H7 (cell line): Measurements from ENCODE around the gene WDR36. TPM values are rescaled to one million over a fixed set of nuclear protein-coding genes. Genes with fewer than 3 reads are reported as not detected.

Experiments
- DNase-seq: peaks from one replicate; pipeline ENCODE4 v3.0.0; 2012
- H3K27me3 ChIP-seq: 2 replicates; pipeline ENCODE4 v1.6.0; 2011; ENCODE audit warnings: mild to moderate bottlenecking, low read length; ENCODE audit not compliant: control insufficient read depth, insufficient read depth
- H3K36me3 ChIP-seq: replicated peaks from 2 replicates; pipeline ENCODE4 v1.5.1; 2011; ENCODE audit warnings: low read length; ENCODE audit not compliant: control insufficient read depth, insufficient read depth
- H3K4me3 ChIP-seq: 2 replicates; pipeline ENCODE4 v1.5.1; 2011; ENCODE audit warnings: low read depth, mild to moderate bottlenecking, control low read depth, low read length, moderate library complexity; ENCODE audit not compliant: insufficient read depth
- total RNA-seq: library from RNA; depleted of rRNA; stranded (reverse); fragments of >200 nt; shearing (Covaris generic); gene quantifications from 2 replicates; pipeline ENCODE4 v1.2.3, GENCODE V29; 2014; rRNA removed

WDR36 gene
- total RNA-seq, 1 experiment from 2014 or later: 41.5 TPM

DNA sequence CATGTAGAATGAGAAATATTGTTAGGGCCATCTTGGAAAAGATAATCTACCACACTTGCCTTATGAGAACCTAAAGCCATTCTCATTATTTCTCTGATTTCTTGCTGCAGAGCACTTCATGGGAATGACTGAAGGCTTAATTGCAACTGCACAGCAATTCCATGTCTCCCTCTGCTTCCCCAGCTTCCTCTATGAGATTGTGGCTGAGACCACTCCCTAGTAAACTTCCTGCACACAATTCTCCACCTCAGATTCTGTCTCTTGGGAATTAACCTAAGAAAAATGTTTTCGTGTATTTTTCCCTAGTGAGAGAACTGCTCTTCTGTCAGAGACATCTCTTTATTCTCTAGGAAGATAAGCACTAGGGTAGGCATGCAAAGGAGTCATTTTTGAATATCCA, 76.5 kb downstream of the WDR36 start:
- H3K4me3 ChIP-seq: no peak overlapping the region
- H3K36me3 ChIP-seq: no peaks in the 10 kb centered on the region
- DNase-seq: no peak
- H3K27me3 ChIP-seq: no peaks in the 10 kb centered on the region

GRCh38 chr5:111169269-111169668, 77.1 kb downstream of the WDR36 start:
- Histone ChIP-seq H3K27me3 (no peaks in the 10 kb centered on the region), H3K4me3 (no peak overlapping the region), H3K36me3 (no peaks in the 10 kb centered on the region)
- DNase-seq: no peak

GRCh38 chr5:111170279-111170678, 78.1 kb downstream of the WDR36 start:
- Histone ChIP-seq H3K36me3 (no peaks in the 10 kb centered on the region), H3K4me3 (no peak overlapping the region), H3K27me3 (no peaks in the 10 kb centered on the region)
- DNase-seq: no peak

- Histone ChIP-seq H3K4me3 (no peak overlapping the region), H3K27me3 (no peaks in the 10 kb centered on the region), H3K36me3 (no peaks in the 10 kb centered on the region)
- DNase-seq: no peak
Measured at GRCh38 chr5:111172504-111172903, 80.4 kb downstream of the WDR36 start.

DNA sequence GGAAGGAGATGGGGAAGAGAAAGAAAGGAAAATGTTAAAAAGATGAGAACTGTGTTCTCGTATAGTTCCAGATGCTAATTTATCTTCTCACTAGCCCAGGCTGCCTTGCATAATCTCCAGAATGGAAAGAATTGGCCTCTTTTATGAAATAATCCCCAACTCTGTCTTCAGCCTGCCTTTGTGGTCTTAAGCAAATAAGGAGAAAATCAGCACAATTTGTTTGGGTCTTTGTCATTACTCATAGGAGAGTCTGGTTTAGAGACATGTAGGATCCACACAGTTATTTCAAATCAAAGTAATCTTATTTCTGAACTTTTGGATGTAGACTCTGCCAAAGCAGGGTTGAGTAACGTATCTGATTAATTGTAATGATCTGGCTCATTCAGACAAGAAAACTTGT, 81.3 kb downstream of the WDR36 start:
- H3K4me3 ChIP-seq: no peak overlapping the region
- no peak for DNase-seq
- H3K27me3 ChIP-seq: no peaks in the 10 kb centered on the region

More for the DNA sequence above, 81.3 kb downstream of the WDR36 start:
- no peaks in the 10 kb centered on the region for H3K36me3 ChIP-seq

Other genes starting within 250 kb of the WDR36 start
- gene TSLP, start 20.6 kb upstream of the WDR36 start, total RNA-seq: 0.15 and 0.28 TPM in 2 replicates
- 2.5 and 2.7 TPM in 2 replicates for gene CAMK4, start 132.0 kb downstream of the WDR36 start, total RNA-seq